OCI-M1 (cell line): ENCODE data around the gene STK32C.

ENCODE experiments used
- DNase-seq: peaks from one replicate; lab custom pipeline; 2025; lab: John Stamatoyannopoulos, UW

Gene STK32C

GRCh38 chr10:132307823-132308586 lies at the start of gene STK32C:
Gene STK32C, minus strand, starts transcription at chr10:132307950. Its CDS starts 117 bp downstream, at chr10:132307833.
- DNase-seq, result peak; percentile 90

- no peak for DNase-seq
Observed at GRCh38 chr10:132356621-132357195, 49.0 kb upstream of the STK32C start.

GRCh38 chr10:132355754-132356153 lies 48.0 kb upstream of the STK32C start:
- DNase-seq, result no peak

- DNase-seq, result no peak
Observed at GRCh38 chr10:132355297-132355696, 47.5 kb upstream of the STK32C start.

- no peak for DNase-seq
Observed at GRCh38 chr10:132354356-132355094, 46.8 kb upstream of the STK32C start.

- DNase-seq, result no peak
Observed at GRCh38 chr10:132353456-132354355, 46.0 kb upstream of the STK32C start.

GRCh38 chr10:132352462-132353308 lies 44.9 kb upstream of the STK32C start:
- DNase-seq, result peak; percentile 78

GRCh38 chr10:132351611-132352010 lies 43.9 kb upstream of the STK32C start:
- DNase-seq, result no peak

- no peak for DNase-seq
Observed at GRCh38 chr10:132350946-132351345, 43.2 kb upstream of the STK32C start.

GRCh38 chr10:132350391-132350790 lies 42.6 kb upstream of the STK32C start:
- DNase-seq, result no peak

- no peak for DNase-seq
Observed at GRCh38 chr10:132349766-132350165, 42.0 kb upstream of the STK32C start.

GRCh38 chr10:132347931-132348267 lies 40.1 kb upstream of the STK32C start:
- no peak for DNase-seq

GRCh38 chr10:132347211-132347930 lies 39.6 kb upstream of the STK32C start:
- DNase-seq, result no peak

GRCh38 chr10:132346806-132347205 lies 39.1 kb upstream of the STK32C start:
- no peak for DNase-seq

- DNase-seq, result no peak
Observed at GRCh38 chr10:132345345-132345744, 37.6 kb upstream of the STK32C start.

- DNase-seq, result no peak
Observed at GRCh38 chr10:132344386-132344785, 36.6 kb upstream of the STK32C start.

GRCh38 chr10:132342553-132342952 lies 34.8 kb upstream of the STK32C start:
- DNase-seq, result no peak

GRCh38 chr10:132341781-132342180 lies 34.0 kb upstream of the STK32C start:
- DNase-seq, result no peak

GRCh38 chr10:132341017-132341416 lies 33.3 kb upstream of the STK32C start:
- no peak for DNase-seq

- DNase-seq, result no peak
Observed at GRCh38 chr10:132339276-132339675, 31.5 kb upstream of the STK32C start.
